Natural killer cell (primary cell): ENCODE data around the gene ABCC2. TPM values are rescaled to one million over a fixed set of nuclear protein-coding genes. Genes with fewer than 3 reads are reported as not detected.
A peak's percentile ranks its signal among the peaks of the same experiment; 100 is the strongest.
"Not testable (repeated sequence)": the region's sequence is repeated elsewhere in the genome, so short reads cannot be mapped to it uniquely, and the experiment has no call there.

Experiments used
- ATAC-seq, 3 donors: fragments of 150-1000 bp in 2 of 3; fragments of 200-7000 bp in 1 of 3; cut with Tn5 transposase; 1 replicate in 1 of 3; 2 replicates in 2 of 3; pipeline ENCODE4 v1.10.0; 2021; ENCODE audit warnings: mild to moderate bottlenecking in 2 of 3, moderate library complexity in 2 of 3
- DNase-seq, 2 donors: peaks; one replicate each; pipeline versions ENCODE4 v3.0.0 to v3.0.0-alpha.2; 2013 to 2021; ENCODE audit warnings: mixed read lengths in 1 of 2
- H3K27ac ChIP-seq: one replicate; pipeline ENCODE4 v1.5.1; 2013; ENCODE audit warnings: mild to moderate bottlenecking, low read length
- H3K27me3 ChIP-seq: one replicate; pipeline ENCODE4 v1.6.1; 2013; ENCODE audit warnings: low read length; ENCODE audit not compliant: control insufficient read depth, insufficient read depth
- H3K36me3 ChIP-seq: one replicate; pipeline ENCODE4 v1.6.1; 2013; ENCODE audit warnings: low read length; ENCODE audit not compliant: control insufficient read depth, insufficient read depth
- H3K4me1 ChIP-seq: one replicate; pipeline ENCODE4 v1.6.1; 2013; ENCODE audit warnings: low read length; ENCODE audit not compliant: control insufficient read depth, insufficient read depth
- H3K4me3 ChIP-seq: one replicate; pipeline ENCODE4 v1.5.1; 2013; ENCODE audit warnings: low read length
- H3K9me3 ChIP-seq: one replicate; pipeline ENCODE4 v1.6.1; 2013; ENCODE audit warnings: low read length; ENCODE audit not compliant: control insufficient read depth, insufficient read depth
- H3K27ac Mint-ChIP-seq, 2 donors: one replicate each; pipeline ENCODE4 v1.8.0; 2022; ENCODE audit warnings: mild to moderate bottlenecking in 2 of 2, mixed read lengths in 2 of 2, moderate library complexity in 1 of 2
- H3K27me3 Mint-ChIP-seq, 2 donors: one replicate each; pipeline ENCODE4 v1.8.0; 2022; ENCODE audit warnings: low read depth in 2 of 2, mixed read lengths in 2 of 2
- H3K36me3 Mint-ChIP-seq: one replicate; pipeline ENCODE4 v1.8.0; 2022; ENCODE audit warnings: mixed read lengths
- H3K4me1 Mint-ChIP-seq, 2 donors: one replicate each; pipeline ENCODE4 v1.8.0; 2022; ENCODE audit warnings: mixed read lengths in 2 of 2
- H3K4me3 Mint-ChIP-seq: one replicate; pipeline ENCODE4 v1.8.0; 2022; ENCODE audit warnings: mild to moderate bottlenecking, moderate library complexity, mixed read lengths
- H3K9me3 Mint-ChIP-seq, 2 donors: one replicate each; pipeline ENCODE4 v1.8.0; 2022; ENCODE audit warnings: mixed read lengths in 2 of 2
- CTCF ChIP-seq: fragments of 200-600 bp; IDR thresholded peaks from one replicate; pipeline ENCODE4 v1.8.0; 2022; ENCODE audit warnings: antibody characterized with exemption
- WGBS: methylation state at CpG from one replicate; pipeline ENCODE4 v1.1.7; 2013; ENCODE audit warnings: missing lambda C conversion rate; ENCODE audit not compliant: insufficient coverage; 5-methylcytosine and 5-hydroxymethylcytosine counted together
- intact Hi-C: fragments of 100-400 bp; cut with micrococcal nuclease; formaldehyde crosslinking; loops from one replicate; pipeline ENCODE4 v1.14.2; 2022
- total RNA-seq, 4 donors: library from RNA; stranded (reverse); fragments of 120-200 nt in 1 of 4; gene quantifications; one replicate each; pipeline versions ENCODE4 v1.2.3 to v1.2.4, GENCODE V29; 2013 to 2022

Gene ABCC2
- total RNA-seq, 3 donors from 2014 or later (not counting 1 experiment from before 2014, with no cell fraction given), result 1.3 to 3.4 (median 2.7) TPM

GRCh38 chr10:99740933-99741559 lies 41.4 kb upstream of the ABCC2 start:
- 100% methylated on average over 2 of the region's 3 CpGs for WGBS
- H3K36me3 Mint-ChIP-seq, result peaks cover 50% of the 10 kb centered on the region
- H3K27ac Mint-ChIP-seq, result no peak overlapping the region
- Histone ChIP-seq H3K27ac (no peak overlapping the region), H3K36me3 (peaks cover 82% of the 10 kb centered on the region), H3K4me3 (no peak overlapping the region), H3K27me3 (no peaks in the 10 kb centered on the region), H3K9me3 (no peaks in the 10 kb centered on the region), H3K4me1 (no peaks in the 10 kb centered on the region)
- H3K4me1 Mint-ChIP-seq, result peaks cover 22 to 32% of the 10 kb centered on the region in 2 donors
- ATAC-seq, result no peak
- H3K9me3 Mint-ChIP-seq, result peaks cover 5 to 10% of the 10 kb centered on the region in 2 donors
- H3K4me3 Mint-ChIP-seq, result no peak overlapping the region
- DNase-seq, result no peak
- no peak for TF ChIP-seq CTCF
- intact Hi-C loops, result no loop called here
- H3K27me3 Mint-ChIP-seq, result no peaks in the 10 kb centered on the region

- Histone ChIP-seq H3K27me3 (no peaks in the 10 kb centered on the region), H3K36me3 (peaks cover 82% of the 10 kb centered on the region), H3K27ac (no peak overlapping the region), H3K4me1 (no peaks in the 10 kb centered on the region), H3K4me3 (no peak overlapping the region), H3K9me3 (no peaks in the 10 kb centered on the region)
- Mint-ChIP-seq H3K36me3 (peaks cover 50% of the 10 kb centered on the region), H3K27me3 (no peaks in the 10 kb centered on the region), H3K9me3 (peaks cover 5 to 10% of the 10 kb centered on the region in 2 donors), H3K4me3 (no peak overlapping the region), H3K4me1 (peaks cover 22 to 26% of the 10 kb centered on the region in 2 donors), H3K27ac (no peak overlapping the region)
- no peak for TF ChIP-seq CTCF
- no peak for ATAC-seq
- no peak for DNase-seq
- intact Hi-C loops, result no loop called here
Observed at GRCh38 chr10:99742254-99742653, 40.2 kb upstream of the ABCC2 start.

- Mint-ChIP-seq H3K4me1 (peaks cover 22 to 23% of the 10 kb centered on the region in 2 donors), H3K9me3 (peaks cover 5 to 10% of the 10 kb centered on the region in 2 donors), H3K4me3 (no peak overlapping the region), H3K36me3 (peaks cover 50% of the 10 kb centered on the region), H3K27ac (peak overlapping the region in 1 of 2 donors; percentile 14), H3K27me3 (no peaks in the 10 kb centered on the region)
- Histone ChIP-seq H3K27me3 (no peaks in the 10 kb centered on the region), H3K9me3 (no peaks in the 10 kb centered on the region), H3K27ac (no peak overlapping the region), H3K36me3 (peaks cover 82% of the 10 kb centered on the region), H3K4me3 (no peak overlapping the region), H3K4me1 (no peaks in the 10 kb centered on the region)
- 67% methylated on average over 1 of the region's 2 CpGs for WGBS
- no peak for DNase-seq
- TF ChIP-seq CTCF, result no peak
- no peak for ATAC-seq
- intact Hi-C loops, result no loop called here
Observed at GRCh38 chr10:99742701-99743100, 39.7 kb upstream of the ABCC2 start.

- Mint-ChIP-seq H3K9me3 (peaks cover 5 to 10% of the 10 kb centered on the region in 2 donors), H3K4me3 (no peak overlapping the region), H3K27me3 (no peaks in the 10 kb centered on the region), H3K27ac (peak overlapping the region in 1 of 2 donors; percentile 11), H3K36me3 (peaks cover 59% of the 10 kb centered on the region), H3K4me1 (peaks cover 29 to 32% of the 10 kb centered on the region in 2 donors)
- H3K4me1 ChIP-seq, result no peaks in the 10 kb centered on the region
- no peak for TF ChIP-seq CTCF
- H3K9me3 ChIP-seq, result no peaks in the 10 kb centered on the region
- 100% methylated on average over 1 of the region's 3 CpGs for WGBS
- DNase-seq (no peak), ATAC-seq (no peak)
- intact Hi-C loops, result no loop called here
- no peaks in the 10 kb centered on the region for H3K27me3 ChIP-seq
- H3K4me3 ChIP-seq, result no peak overlapping the region
- no peak overlapping the region for H3K27ac ChIP-seq
- H3K36me3 ChIP-seq, result peaks cover 86% of the 10 kb centered on the region
Observed at GRCh38 chr10:99743841-99744240, 38.6 kb upstream of the ABCC2 start.

GRCh38 chr10:99746166-99746565 lies 36.3 kb upstream of the ABCC2 start:
- intact Hi-C loops, H3K27me3 ChIP-seq, DNase-seq, H3K27ac Mint-ChIP-seq, H3K9me3 Mint-ChIP-seq, H3K4me1 ChIP-seq, H3K27ac ChIP-seq, ATAC-seq, H3K4me3 ChIP-seq, H3K9me3 ChIP-seq, H3K4me3 Mint-ChIP-seq, H3K27me3 Mint-ChIP-seq: not testable (repeated sequence)
- WGBS, result no CpG with 5 or more reads among the region's 2 CpGs
- H3K36me3 ChIP-seq, result peaks cover 87% of the 10 kb centered on the region
- H3K4me1 Mint-ChIP-seq, result peaks cover 26 to 29% of the 10 kb centered on the region in 2 donors
- peaks cover 51% of the 10 kb centered on the region for H3K36me3 Mint-ChIP-seq
